NCI-H128 (cell line): ENCODE measurements around the gene LYAR.

Experiments
- DNase-seq: peaks from one replicate; lab custom pipeline; 2025; ENCODE audit not compliant: unreplicated experiment; lab: John Stamatoyannopoulos, UW

Gene LYAR

GRCh38 chr4:4316150-4316495 lies 26.2 kb upstream of the LYAR start:
- no peak for DNase-seq

DNA sequence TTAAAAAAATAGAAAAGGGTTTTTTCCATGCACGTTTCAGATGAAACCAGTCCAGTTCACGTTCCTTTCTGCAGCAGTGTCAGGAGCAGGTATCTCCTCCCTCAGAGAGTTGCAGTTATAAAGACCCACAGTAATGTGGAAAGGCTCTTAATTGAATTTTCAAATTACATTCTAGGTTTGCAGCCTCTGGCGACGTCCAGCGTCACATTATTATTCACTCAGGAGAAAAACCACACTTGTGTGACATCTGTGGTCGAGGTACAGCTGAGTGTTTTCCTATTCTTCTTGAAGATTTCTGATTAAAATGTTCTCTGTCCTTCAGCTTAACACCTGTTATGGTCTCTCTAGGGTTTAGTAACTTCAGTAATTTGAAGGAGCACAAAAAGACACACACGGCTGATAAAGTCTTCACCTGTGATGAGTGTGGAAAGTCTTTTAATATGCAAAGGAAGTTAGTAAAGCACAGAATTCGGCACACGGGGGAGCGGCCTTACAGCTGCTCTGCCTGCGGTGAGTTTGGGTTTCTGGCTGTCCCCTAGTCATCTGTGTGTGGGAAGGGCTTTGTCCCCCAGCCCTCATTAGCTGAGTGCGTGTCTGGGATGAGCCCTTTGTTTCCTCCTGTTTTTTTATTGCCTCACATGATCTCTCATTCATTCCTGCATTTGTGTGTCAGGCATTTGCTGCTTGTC lies 25.7 kb upstream of the LYAR start:
- no peak for DNase-seq

- DNase-seq, result no peak
These were observed 21.2 kb upstream of the LYAR start for GRCh38 chr4:4311193-4311592.

DNA sequence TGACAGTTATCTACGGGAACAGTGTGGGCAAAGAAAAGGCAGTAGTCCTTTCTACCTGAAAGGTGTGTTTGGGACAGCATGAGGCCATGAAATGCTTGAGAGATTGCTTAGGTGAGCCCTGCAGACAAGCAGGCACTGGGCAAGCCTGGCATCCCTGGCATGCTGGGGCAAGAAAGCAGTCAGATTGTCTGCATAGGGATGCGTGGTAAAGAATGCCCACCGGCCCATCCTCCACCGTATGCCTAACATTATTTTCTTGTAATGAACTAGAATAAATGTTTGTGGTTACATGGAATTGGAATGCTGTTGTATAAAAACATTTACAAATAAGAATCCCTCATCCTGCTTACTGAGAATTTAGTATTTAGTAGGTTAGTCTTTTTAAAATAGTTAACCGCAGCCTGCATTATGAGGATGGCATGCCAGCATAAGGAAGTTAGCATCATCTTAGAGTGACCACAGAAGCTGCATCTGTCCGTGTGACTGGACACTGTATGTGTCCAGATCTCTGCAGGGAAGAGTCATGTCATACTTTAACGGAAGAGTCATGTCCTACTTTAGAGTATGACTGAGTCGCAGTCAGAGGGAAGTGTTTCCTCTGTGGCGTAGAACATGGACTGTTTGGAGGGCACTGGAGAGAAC lies 19.0 kb upstream of the LYAR start:
- no peak for DNase-seq

GRCh38 chr4:4306920-4307319 lies 17.0 kb upstream of the LYAR start:
- no peak for DNase-seq

DNA sequence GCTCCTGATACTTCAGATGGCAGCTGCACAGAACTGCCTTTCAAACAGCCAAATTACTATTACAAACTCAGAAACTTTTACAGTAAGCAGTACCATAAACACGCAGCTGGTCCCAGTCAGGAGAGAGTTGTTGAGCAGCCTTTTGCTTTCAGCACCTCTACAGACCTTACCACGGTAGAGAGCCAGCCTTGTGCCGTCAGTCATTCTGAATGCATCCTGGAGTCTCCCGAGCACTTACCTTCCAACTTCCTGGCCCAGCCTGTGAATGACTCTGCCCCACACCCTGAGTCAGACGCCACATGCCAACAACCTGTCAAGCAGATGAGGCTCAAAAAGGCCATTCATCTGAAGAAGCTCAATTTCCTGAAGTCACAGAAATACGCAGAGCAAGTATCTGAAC lies 12.5 kb upstream of the LYAR start:
- no peak for DNase-seq

DNA sequence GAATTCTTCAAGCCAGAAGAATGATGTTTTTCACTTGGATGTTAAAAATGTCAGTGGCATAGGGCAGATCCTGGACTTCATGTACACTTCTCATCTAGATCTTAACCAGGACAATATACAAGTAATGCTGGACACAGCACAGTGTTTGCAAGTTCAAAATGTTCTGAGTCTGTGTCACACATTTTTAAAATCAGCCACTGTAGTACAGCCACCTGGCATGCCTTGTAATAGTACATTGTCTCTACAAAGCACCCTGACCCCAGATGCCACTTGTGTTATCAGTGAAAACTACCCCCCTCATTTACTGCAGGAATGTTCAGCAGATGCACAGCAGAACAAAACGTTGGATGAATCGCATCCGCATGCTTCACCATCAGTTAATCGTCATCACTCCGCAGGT lies 12.0 kb upstream of the LYAR start:
- no peak for DNase-seq

DNA sequence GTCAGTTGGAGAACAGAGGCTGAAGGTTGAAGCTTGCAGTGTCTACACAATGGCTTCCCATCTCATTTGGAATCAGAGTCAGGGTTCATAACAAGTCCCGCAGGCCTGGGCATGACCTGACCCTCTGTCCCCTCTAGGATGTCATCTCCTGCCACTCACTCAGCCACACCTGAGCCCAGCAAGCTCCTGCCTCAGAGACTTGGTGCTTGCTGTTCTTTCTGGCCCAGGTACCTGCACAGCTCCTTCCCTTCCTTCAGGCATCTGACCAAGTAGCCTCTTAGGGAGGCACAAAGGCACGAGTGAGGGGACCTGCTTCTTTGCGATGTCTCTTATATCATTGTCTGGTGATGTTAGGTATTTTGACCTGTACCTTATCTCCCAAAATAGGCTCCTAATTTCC lies 9.1 kb upstream of the LYAR start:
- DNase-seq, result no peak

- no peak for DNase-seq
These were observed 6.4 kb upstream of the LYAR start for GRCh38 chr4:4296283-4296846.

DNA sequence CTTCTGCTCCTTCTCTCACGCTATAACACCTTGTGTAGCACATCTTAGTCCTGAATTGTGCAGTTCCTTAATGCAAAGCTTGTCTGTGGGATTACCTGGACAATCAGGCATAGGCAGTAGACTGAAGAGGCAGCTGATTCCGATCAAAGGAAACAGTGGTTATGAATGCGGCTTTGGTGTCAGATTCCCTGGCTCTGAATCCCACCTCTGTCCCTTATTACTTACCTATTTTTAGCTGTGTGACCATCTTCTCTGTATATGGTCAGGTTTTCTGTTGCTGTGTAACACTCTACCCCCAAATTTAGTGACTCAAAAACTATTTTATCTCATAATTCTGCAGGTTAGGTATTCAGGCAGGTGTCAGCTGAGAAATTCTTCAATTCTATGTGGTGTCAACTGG lies 3.3 kb upstream of the LYAR start:
- no peak for DNase-seq

DNA sequence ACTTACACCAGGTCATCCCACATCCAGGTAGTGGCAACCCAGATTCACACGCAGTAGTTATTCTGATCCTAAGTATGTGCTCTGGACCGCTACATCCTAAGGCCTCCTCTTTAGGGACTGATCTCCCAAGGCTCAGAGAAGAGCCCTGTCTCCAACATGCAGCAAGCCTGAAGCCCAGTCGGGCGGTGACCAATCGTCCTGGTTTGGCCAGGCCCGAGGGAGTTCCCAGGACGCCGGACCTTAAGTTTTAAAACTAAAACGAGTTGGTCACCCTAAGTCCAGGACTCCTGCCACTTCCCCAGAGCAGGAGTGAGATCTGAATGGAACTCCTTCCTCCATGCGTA lies 385 bp downstream of the LYAR start:
- DNase-seq, result no peak

DNA sequence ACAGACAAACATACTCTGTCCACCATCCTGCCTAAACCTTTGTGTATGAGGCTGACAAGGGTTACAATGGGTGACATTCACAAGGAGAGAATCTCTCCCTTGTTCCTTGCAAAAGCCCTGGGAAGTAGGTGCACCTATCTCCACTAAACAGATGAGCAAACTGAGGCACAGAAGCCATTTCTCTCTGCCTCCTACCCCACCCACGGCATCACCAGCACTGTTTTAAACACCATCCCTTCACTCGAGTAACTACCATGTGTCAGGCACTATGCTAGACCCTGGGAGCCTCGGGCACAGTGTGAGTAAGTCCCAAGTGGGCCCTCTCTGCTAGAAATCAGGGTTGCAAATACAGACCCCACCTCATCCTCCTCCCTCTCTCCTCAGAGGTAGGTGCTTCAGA lies 899 bp downstream of the LYAR start:
- DNase-seq, result no peak

- no peak for DNase-seq
These were observed 1.9 kb downstream of the LYAR start for GRCh38 chr4:4288098-4288497.

DNA sequence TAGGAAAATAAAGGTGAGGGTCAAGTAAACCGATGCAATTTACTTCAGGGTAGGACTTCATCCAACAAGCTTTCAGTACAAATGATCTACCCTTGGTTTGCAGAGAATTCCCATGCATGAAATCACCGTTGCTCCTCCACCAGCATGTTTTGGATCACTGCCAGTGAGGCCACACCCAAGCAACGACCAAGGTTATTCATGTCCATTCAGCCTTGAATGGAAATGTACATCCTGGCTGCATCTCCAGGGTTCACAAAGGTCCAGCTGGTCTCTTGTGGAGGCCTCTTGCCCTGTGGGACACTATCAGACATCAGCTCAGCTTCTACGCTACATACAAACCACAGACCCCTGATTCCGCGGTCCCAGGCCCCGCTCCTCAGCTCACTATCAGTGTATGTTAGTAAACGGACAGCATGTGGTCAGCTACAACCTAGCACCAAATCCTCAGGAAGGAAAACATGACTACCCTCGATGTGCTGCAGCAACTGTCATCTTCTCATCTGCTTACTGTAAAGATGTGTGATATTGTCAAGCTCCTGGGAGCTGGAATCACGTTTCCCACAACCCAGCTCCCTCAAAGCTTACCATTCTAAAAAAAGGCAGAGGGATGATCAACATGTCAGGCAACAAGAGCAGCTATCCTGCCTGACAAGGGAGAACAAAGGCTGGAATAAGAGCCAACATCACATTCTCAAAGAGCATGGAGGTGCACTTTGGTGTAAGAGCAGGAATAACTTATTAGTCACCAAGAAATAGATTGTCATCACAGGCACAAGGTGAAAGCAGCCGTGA lies 4.9 kb downstream of the LYAR start:
- DNase-seq, result no peak

GRCh38 chr4:4281787-4282186 lies 8.2 kb downstream of the LYAR start:
- DNase-seq, result no peak

GRCh38 chr4:4277531-4277930 lies 12.4 kb downstream of the LYAR start:
- DNase-seq, result no peak

DNA sequence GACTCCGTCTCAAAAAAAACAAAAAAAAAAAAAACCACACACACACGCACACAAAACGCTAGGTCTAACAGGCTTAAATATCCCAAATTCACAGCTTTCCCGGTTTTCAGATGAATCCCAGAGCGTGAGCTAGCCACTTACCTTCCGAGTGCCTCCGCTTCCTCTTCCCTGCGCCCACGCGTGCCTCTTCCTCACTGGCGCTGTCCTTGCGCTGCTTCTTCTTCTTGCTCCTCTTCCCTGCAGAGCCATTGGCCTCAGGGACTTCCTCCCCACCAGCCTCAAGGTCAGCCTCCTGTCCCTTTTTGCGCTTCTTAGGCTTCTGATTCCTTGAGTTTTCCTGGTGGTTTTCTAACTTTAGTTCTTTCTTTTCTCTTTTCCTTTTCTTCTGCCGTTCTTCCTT lies 15.7 kb downstream of the LYAR start:
- no peak for DNase-seq

GRCh38 chr4:4271912-4272311 lies 18.0 kb downstream of the LYAR start:
- no peak for DNase-seq

- no peak for DNase-seq
These were observed 19.4 kb downstream of the LYAR start for GRCh38 chr4:4270529-4270928.

DNA sequence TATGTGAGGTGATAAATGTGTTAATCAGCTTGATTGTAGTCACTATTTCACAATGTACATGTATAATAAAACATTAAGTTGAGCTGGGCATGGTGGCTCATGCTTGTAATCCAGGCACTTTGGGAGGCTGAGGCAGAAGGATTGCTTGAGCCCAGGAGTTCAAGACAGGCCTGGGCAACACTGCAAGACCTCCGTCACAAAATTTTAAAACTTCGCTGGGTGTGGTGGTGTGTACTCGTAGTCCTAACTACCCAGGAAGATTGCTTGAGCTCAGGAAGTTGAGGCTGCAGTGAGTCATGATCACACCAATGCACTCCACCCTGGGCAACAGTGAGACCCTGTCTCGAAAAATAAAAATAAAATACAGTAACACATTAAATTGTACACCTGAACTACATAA lies 20.1 kb downstream of the LYAR start:
- no peak for DNase-seq

- no peak for DNase-seq
These were observed 20.6 kb downstream of the LYAR start for GRCh38 chr4:4269331-4269731.

GRCh38 chr4:4268776-4269175 lies 21.2 kb downstream of the LYAR start:
- no peak for DNase-seq
